ENCODE data around the gene OSBPL3.

The OSBPL3 gene

DNA sequence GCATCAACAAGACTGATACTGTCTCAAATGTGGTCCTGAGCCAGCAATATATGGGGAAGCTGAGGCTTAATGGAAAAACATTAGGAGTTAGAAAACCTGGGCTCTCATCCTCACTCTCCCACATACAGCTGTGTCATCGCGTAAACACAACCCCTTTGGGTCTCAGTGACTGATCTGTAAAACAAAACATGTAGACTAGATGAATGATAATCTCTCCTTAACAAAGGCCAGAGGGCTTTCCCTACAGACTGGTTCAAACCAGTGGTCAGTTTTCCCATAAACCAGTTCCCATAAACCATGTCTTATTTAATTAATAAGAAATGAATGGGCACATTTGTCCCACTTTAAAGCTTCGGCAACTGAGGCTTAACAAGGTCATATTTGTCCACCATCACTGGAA is 48.1 kb downstream of the OSBPL3 start:
- Histone ChIP-seq H3K27ac (ENCODE audit: low read depth, low read length) (no peak overlapping the region), H3K9ac (ENCODE audit: low read length) (no peak overlapping the region), H3K27me3 (ENCODE audit: low read length) (no peaks in the 10 kb centered on the region), H3K9me3 (ENCODE audit: insufficient read depth, low read length) (no peaks in the 10 kb centered on the region), H2AFZ (ENCODE audit: low read depth, low read length, severe bottlenecking) (no peak overlapping the region), H3K4me3 (ENCODE audit: insufficient read depth, low read length, poor library complexity, severe bottlenecking) (no peak overlapping the region), H4K20me1 (ENCODE audit: low read depth, low read length) (peaks cover 15% of the 10 kb centered on the region), H3K4me2 (ENCODE audit: low read depth, low read length, poor library complexity, severe bottlenecking) (no peak overlapping the region), H3K9me2 (replicated peaks; ENCODE audit: insufficient read depth, low read length) (no peaks in the 10 kb centered on the region), H3K36me3 (ENCODE audit: low read length) (0 out of 2 replicates have a peak, but pooled peaks cover 3% of the 10 kb centered on the region), H3K79me2 (ENCODE audit: insufficient read depth, low read length) (peaks cover 99% of the 10 kb centered on the region), H3F3A (ENCODE audit: insufficient read depth) (no peaks in the 10 kb centered on the region)
- TF ChIP-seq, protein P1, sequence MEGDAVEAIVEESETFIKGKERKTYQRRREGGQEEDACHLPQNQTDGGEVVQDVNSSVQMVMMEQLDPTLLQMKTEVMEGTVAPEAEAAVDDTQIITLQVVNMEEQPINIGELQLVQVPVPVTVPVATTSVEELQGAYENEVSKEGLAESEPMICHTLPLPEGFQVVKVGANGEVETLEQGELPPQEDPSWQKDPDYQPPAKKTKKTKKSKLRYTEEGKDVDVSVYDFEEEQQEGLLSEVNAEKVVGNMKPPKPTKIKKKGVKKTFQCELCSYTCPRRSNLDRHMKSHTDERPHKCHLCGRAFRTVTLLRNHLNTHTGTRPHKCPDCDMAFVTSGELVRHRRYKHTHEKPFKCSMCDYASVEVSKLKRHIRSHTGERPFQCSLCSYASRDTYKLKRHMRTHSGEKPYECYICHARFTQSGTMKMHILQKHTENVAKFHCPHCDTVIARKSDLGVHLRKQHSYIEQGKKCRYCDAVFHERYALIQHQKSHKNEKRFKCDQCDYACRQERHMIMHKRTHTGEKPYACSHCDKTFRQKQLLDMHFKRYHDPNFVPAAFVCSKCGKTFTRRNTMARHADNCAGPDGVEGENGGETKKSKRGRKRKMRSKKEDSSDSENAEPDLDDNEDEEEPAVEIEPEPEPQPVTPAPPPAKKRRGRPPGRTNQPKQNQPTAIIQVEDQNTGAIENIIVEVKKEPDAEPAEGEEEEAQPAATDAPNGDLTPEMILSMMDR (IDR thresholded peaks at IDR 0.05; ENCODE audit: insufficient read depth, low read length, poor library complexity, severe bottlenecking): no peak
- no peak for TF ChIP-seq EZH2phosphoT487 (conservative IDR thresholded peaks at IDR 0.05; ENCODE audit: low read length)

DNA sequence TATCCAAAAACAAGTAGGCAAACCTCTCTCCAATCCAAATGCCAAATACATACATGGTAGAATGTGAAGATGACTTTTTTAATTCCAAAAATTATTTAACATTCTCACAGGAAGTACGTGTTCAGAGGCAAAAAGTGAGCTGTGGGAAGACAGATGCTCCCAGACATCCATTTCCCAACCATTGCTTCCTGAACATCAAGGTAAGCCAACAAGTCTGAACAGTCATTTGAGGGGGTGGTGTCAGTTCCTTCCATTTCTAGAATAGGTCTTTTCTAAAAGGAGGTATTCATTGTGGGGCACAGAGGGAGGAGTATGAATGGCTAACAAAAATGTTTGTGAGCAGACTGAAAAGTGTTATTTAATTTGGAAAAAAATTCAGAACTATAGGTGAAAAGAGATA is 49.1 kb downstream of the OSBPL3 start:
- no peak overlapping the region for H3K4me2 ChIP-seq (ENCODE audit: low read depth, low read length, poor library complexity, severe bottlenecking)
- peaks cover 15% of the 10 kb centered on the region for H4K20me1 ChIP-seq (ENCODE audit: low read depth, low read length)
- H3K36me3 ChIP-seq (ENCODE audit: low read length): 0 out of 2 replicates have a peak, but pooled peaks cover 3% of the 10 kb centered on the region
- H3K4me3 ChIP-seq (ENCODE audit: insufficient read depth, low read length, poor library complexity, severe bottlenecking): no peak overlapping the region
- no peaks in the 10 kb centered on the region for H3K9me3 ChIP-seq (ENCODE audit: insufficient read depth, low read length)
- no peaks in the 10 kb centered on the region for H3K9me2 ChIP-seq (replicated peaks; ENCODE audit: insufficient read depth, low read length)
- no peaks in the 10 kb centered on the region for H3K27me3 ChIP-seq (ENCODE audit: low read length)
- H2AFZ ChIP-seq (ENCODE audit: low read depth, low read length, severe bottlenecking): no peak overlapping the region
- TF ChIP-seq, protein P1 (IDR thresholded peaks at IDR 0.05; ENCODE audit: insufficient read depth, low read length, poor library complexity, severe bottlenecking): no peak
- TF ChIP-seq EZH2phosphoT487 (conservative IDR thresholded peaks at IDR 0.05; ENCODE audit: low read length): no peak
- no peaks in the 10 kb centered on the region for H3F3A ChIP-seq (ENCODE audit: insufficient read depth)
- H3K9ac ChIP-seq (ENCODE audit: low read length): no peak overlapping the region
- H3K27ac ChIP-seq (ENCODE audit: low read depth, low read length): no peak overlapping the region
- peaks cover 99% of the 10 kb centered on the region for H3K79me2 ChIP-seq (ENCODE audit: insufficient read depth, low read length)

DNA sequence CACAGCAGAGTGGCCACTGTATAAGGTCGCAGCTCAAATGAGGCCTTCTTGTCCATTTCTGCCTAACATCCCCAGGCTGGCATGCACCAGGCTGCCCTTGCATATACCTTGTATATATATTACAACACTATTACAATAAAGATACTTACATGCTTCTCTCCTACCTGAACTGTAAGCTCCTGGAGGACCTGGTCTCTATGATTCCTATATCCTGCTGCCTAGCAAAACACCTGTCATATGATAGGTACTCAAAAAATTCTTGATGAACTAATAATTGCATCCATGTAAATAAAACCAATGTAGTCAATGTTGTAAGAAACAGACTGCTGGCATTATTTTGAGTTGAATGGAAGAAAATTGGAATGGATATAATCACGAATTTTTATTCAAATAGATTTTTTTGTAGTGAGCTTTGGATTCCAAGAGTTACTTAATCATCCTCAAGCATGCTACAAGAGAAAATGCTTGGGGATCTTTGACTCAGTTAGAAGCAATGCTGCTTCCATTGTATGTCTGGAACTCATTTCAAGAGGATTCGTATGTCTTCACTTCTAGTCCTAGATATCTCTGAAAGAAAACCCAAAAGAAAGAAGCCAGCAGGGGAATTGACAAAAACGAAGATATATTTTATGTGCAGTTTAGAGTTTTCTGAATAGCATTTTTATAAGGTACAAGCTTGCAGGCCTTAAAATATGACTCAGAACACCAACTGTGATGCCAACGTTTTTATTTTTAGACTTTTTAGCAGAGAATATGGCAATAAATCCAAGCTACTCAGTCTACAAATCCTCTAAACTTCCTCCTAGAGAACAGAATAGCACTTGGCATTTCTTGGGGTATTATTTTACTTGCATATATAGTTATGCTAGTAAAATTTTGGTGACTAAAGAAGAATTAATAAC is 53.1 kb downstream of the OSBPL3 start:
- H3K4me2 ChIP-seq (ENCODE audit: low read depth, low read length, poor library complexity, severe bottlenecking): no peak overlapping the region
- no peak for TF ChIP-seq EZH2phosphoT487 (conservative IDR thresholded peaks at IDR 0.05; ENCODE audit: low read length)
- TF ChIP-seq, protein P1 (IDR thresholded peaks at IDR 0.05; ENCODE audit: insufficient read depth, low read length, poor library complexity, severe bottlenecking): no peak
- no peak overlapping the region for H3K9ac ChIP-seq (ENCODE audit: low read length)

More for the DNA sequence above, 53.1 kb downstream of the OSBPL3 start:
- H3K9me3 ChIP-seq (ENCODE audit: insufficient read depth, low read length): no peaks in the 10 kb centered on the region
- H3K27ac ChIP-seq (ENCODE audit: low read depth, low read length): no peak overlapping the region
- H3K79me2 ChIP-seq (ENCODE audit: insufficient read depth, low read length): peaks cover 99% of the 10 kb centered on the region
- H2AFZ ChIP-seq (ENCODE audit: low read depth, low read length, severe bottlenecking): no peak overlapping the region
- no peaks in the 10 kb centered on the region for H3F3A ChIP-seq (ENCODE audit: insufficient read depth)
- H3K36me3 ChIP-seq (ENCODE audit: low read length): 0 out of 2 replicates have a peak, but pooled peaks cover 3% of the 10 kb centered on the region
- no peaks in the 10 kb centered on the region for H3K9me2 ChIP-seq (replicated peaks; ENCODE audit: insufficient read depth, low read length)
- no peaks in the 10 kb centered on the region for H3K27me3 ChIP-seq (ENCODE audit: low read length)
- peaks cover 11% of the 10 kb centered on the region; the same call in 1 of the 2 replicates for H4K20me1 ChIP-seq (ENCODE audit: low read depth, low read length)
- H3K4me3 ChIP-seq (ENCODE audit: insufficient read depth, low read length, poor library complexity, severe bottlenecking): no peak overlapping the region
